Esophagus squamous epithelium (tissue), 5 donors: Measurements from ENCODE around the gene FAM9C. TPM values are rescaled to one million over a fixed set of nuclear protein-coding genes. Genes with fewer than 3 reads are reported as not detected.

ENCODE experiments used
- DNase-seq: peaks from one replicate; lab custom pipeline; 2025; lab: John Stamatoyannopoulos, UW
- H3K27ac ChIP-seq, 4 donors: fragments of 200-600 bp; sonication (generic); one replicate each; pipeline ENCODE4 v1.5.1; 2016 to 2019; ENCODE audit warnings: mild to moderate bottlenecking in 1 of 4
- H3K27me3 ChIP-seq, 4 donors: fragments of 200-600 bp; sonication (generic); 1 replicate in 3 of 4; 2 replicates in 1 of 4; pipeline versions ENCODE4 v1.5.1 to v1.6.0; 2017 to 2021; ENCODE audit warnings: antibody characterized with exemption in 1 of 4
- H3K36me3 ChIP-seq, 3 donors: fragments of 200-600 bp; sonication (generic); one replicate each; pipeline ENCODE4 v1.5.1; 2016 to 2019
- H3K4me1 ChIP-seq, 3 donors: fragments of 200-600 bp; sonication (generic); one replicate each; pipeline ENCODE4 v1.5.1; 2017 to 2019
- H3K4me3 ChIP-seq, 4 donors: fragments of 200-600 bp; sonication (generic); 1 replicate in 3 of 4; 2 replicates in 1 of 4; pipeline ENCODE4 v1.5.1; 2016 to 2019; ENCODE audit warnings: mild to moderate bottlenecking in 2 of 4, moderate library complexity in 1 of 4
- H3K9me3 ChIP-seq, 3 donors: fragments of 200-600 bp; sonication (generic); one replicate each; pipeline ENCODE4 v1.5.1; 2016 to 2019
- CTCF ChIP-seq, 6 experiments: fragments of 450-650 bp in 4 of 6; fragments of 200-600 bp in 2 of 6; sonication (generic) in 2 of 6; IDR thresholded peaks; one replicate each; pipeline ENCODE4 v1.5.1; 2016 to 2019; ENCODE audit warnings: antibody characterized with exemption in 6 of 6, mild to moderate bottlenecking in 4 of 6, moderate library complexity in 4 of 6
- POLR2A ChIP-seq, 4 donors: fragments of 450-650 bp; IDR thresholded peaks; one replicate each; pipeline ENCODE4 v1.6.1; 2017; ENCODE audit warnings: antibody characterized with exemption in 4 of 4, mild to moderate bottlenecking in 4 of 4, moderate library complexity in 3 of 4
- WGBS, 2 donors: methylation state at CpG; one replicate each; pipeline ENCODE4 v1.1.5; 2018; 5-methylcytosine and 5-hydroxymethylcytosine counted together
- intact Hi-C: fragments of 100-400 bp; cut with DNase I; formaldehyde crosslinking; loops from one replicate; pipeline ENCODE4 v1.15.0; 2022
- total RNA-seq, 4 donors: library from RNA; depleted of rRNA; stranded (reverse); fragments of >200 nt; gene quantifications; one replicate each; pipeline ENCODE4 v1.1.0, GENCODE V29; 2016
- donor health status: DM: yes; HTN: yes; CAD: no.

The FAM9C gene
- total RNA-seq, 4 donors from 2014 or later: not detected

GRCh38 chrX:13053171-13053570, 8.8 kb upstream of the FAM9C start:
- no peak overlapping the region for H3K4me3 ChIP-seq
- H3K4me1 ChIP-seq: peaks cover 0 to 4% (median 0%) of the 10 kb centered on the region in 3 donors
- no peaks in the 10 kb centered on the region for H3K36me3 ChIP-seq
- intact Hi-C loops: no loop called here
- no peaks in the 10 kb centered on the region for H3K27me3 ChIP-seq
- TF ChIP-seq POLR2A (IDR thresholded peaks at IDR 0.05) (no peak), CTCF (IDR thresholded peaks at IDR 0.05) (no peak)
- no peak for DNase-seq
- H3K27ac ChIP-seq: no peak overlapping the region
- no peaks in the 10 kb centered on the region for H3K9me3 ChIP-seq

GRCh38 chrX:13051529-13052172, 7.2 kb upstream of the FAM9C start:
- intact Hi-C loops: no loop called here
- DNase-seq: no peak
- H3K4me3 ChIP-seq: no peak overlapping the region
- H3K4me1 ChIP-seq: peaks cover 0 to 4% (median 0%) of the 10 kb centered on the region in 3 donors
- peak overlapping the region in 3 of 4 donors; percentile 13 to 40 (median 39) for H3K27ac ChIP-seq
- TF ChIP-seq CTCF (IDR thresholded peaks at IDR 0.05) (no peak), POLR2A (IDR thresholded peaks at IDR 0.05) (no peak)
- WGBS, 2 donors: 32 to 43% methylated on average over 3 to 4 of the region's 4 CpGs
- H3K36me3 ChIP-seq: no peaks in the 10 kb centered on the region
- H3K9me3 ChIP-seq: no peaks in the 10 kb centered on the region
- H3K27me3 ChIP-seq: no peaks in the 10 kb centered on the region

- Histone ChIP-seq H3K4me3 (no peak overlapping the region), H3K36me3 (no peaks in the 10 kb centered on the region), H3K9me3 (no peaks in the 10 kb centered on the region), H3K4me1 (peaks cover 0 to 4% (median 0%) of the 10 kb centered on the region in 3 donors), H3K27ac (peak overlapping the region in 2 of 4 donors; percentile 13 to 40), H3K27me3 (no peaks in the 10 kb centered on the region)
- WGBS, 2 donors: 35 to 53% methylated on average over 1 of the region's 1 CpG
- no peak for TF ChIP-seq POLR2A (IDR thresholded peaks at IDR 0.05)
- no peak for TF ChIP-seq CTCF (IDR thresholded peaks at IDR 0.05)
- DNase-seq: no peak
- intact Hi-C loops: no loop called here
These were observed 6.7 kb upstream of the FAM9C start for GRCh38 chrX:13051167-13051528.

GRCh38 chrX:13050151-13050550, 5.7 kb upstream of the FAM9C start:
- no peak for TF ChIP-seq POLR2A (IDR thresholded peaks at IDR 0.05)
- TF ChIP-seq CTCF (IDR thresholded peaks at IDR 0.05): no peak
- Histone ChIP-seq H3K27me3 (no peaks in the 10 kb centered on the region), H3K27ac (no peak overlapping the region), H3K9me3 (no peaks in the 10 kb centered on the region), H3K36me3 (no peaks in the 10 kb centered on the region), H3K4me1 (peaks cover 0 to 4% (median 0%) of the 10 kb centered on the region in 3 donors), H3K4me3 (no peak overlapping the region)
- DNase-seq: no peak
- intact Hi-C loops: no loop called here
- WGBS, 2 donors: 77 to 93% methylated on average over 4 of the region's 4 CpGs

GRCh38 chrX:13048280-13048679, 3.9 kb upstream of the FAM9C start:
- Histone ChIP-seq H3K36me3 (no peaks in the 10 kb centered on the region), H3K4me1 (peaks cover 0 to 4% (median 0%) of the 10 kb centered on the region in 3 donors), H3K4me3 (no peak overlapping the region), H3K27me3 (no peaks in the 10 kb centered on the region), H3K27ac (no peak overlapping the region), H3K9me3 (no peaks in the 10 kb centered on the region)
- DNase-seq: no peak
- intact Hi-C loops: no loop called here
- TF ChIP-seq CTCF (IDR thresholded peaks at IDR 0.05) (no peak), POLR2A (IDR thresholded peaks at IDR 0.05) (no peak)
- 67 to 89% methylated on average over 1 of the region's 1 CpG for WGBS, 2 donors
